H1 (cell line): ENCODE results near the gene OR51S1. TPM values are rescaled to one million over a fixed set of nuclear protein-coding genes. Genes with fewer than 3 reads are reported as not detected.

ENCODE experiments used
- CTBP2 ChIP-seq: IDR thresholded peaks from 2 replicates; pipeline ENCODE4 v1.7.0; 2011; ENCODE audit warnings: borderline replicate concordance, mild to moderate bottlenecking, moderate library complexity, mixed read lengths, low read length; ENCODE audit not compliant: insufficient read depth, insufficient read length
- MAFK ChIP-seq: IDR thresholded peaks from 2 replicates; pipeline ENCODE4 v1.6.1; 2012; ENCODE audit warnings: low read depth, mild to moderate bottlenecking, improper control_type of control experiment, low read length
- TEAD4 ChIP-seq: IDR thresholded peaks from 2 replicates; pipeline ENCODE4 v1.6.1; 2012; ENCODE audit warnings: low read depth, low read length, inconsistent platforms, mixed read lengths
- polyA plus RNA-seq, 7 experiments: library from polyadenylated mRNA; depleted of rRNA in 3 of 7; stranded (reverse) in 5 of 7; unstranded in 2 of 7; fragments of >200 nt in 5 of 7; fragments of 200-250 nt in 2 of 7; gene quantifications; 1 replicate in 5 of 7; 2 replicates in 1 of 7; 4 replicates in 1 of 7; pipeline versions ENCODE4 v1.2.1 to v1.2.3, GENCODE V29; 2011 to 2013; ENCODE audit warnings: missing spikeins in 2 of 7, mixed read lengths in 2 of 7
- total RNA-seq: library from RNA; stranded (reverse); fragmentation: NEBNext Ultra II Directional; extraction: Animal tissue kit (Norgen Biotek cat#: 25700); gene quantifications from 2 replicates; pipeline ENCODE4 v1.2.1, GENCODE V29; 2021
- TF ChIP-seq, protein P1 (sequence below), 3 experiments: IDR thresholded peaks; 1 replicate in 2 of 3; 2 replicates in 1 of 3; pipeline versions ENCODE4 v1.5.1 to v1.6.1; 2011; ENCODE audit warnings: low read length in 3 of 3, mild to moderate bottlenecking in 3 of 3, inconsistent platforms in 2 of 3, low read depth in 1 of 3, moderate library complexity in 1 of 3; ENCODE audit not compliant: insufficient read depth in 1 of 3; ENCODE audit errors: control extremely low read depth in 1 of 3
- TF ChIP-seq, protein P2 (sequence below): IDR thresholded peaks from 2 replicates; pipeline ENCODE4 v1.6.1; 2012; ENCODE audit warnings: inconsistent platforms

OR51S1 gene
- total and polyA plus RNA-seq, 2 of the 8 experiments (the other 6 are each of a cell fraction or from before 2014, with no cell fraction given), result not detected

DNA sequence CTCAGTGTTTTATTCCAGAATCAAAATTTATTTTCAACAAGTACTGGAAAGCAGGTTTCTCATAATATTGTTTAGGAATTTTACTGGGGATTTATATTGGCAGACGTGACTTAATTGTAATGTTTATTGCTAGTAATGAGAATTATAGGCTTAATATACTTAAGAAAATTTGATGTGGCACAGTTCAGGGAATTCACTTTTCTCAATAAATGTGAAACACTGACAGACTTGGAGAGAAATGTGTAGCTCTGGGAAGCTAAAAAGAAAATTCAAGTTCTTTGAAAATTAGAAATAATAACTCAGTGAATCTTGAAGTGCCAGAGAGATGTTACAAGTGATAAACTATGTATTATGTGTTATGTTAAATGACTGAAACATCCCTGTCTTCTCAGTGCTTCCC lies 28.0 kb downstream of the OR51S1 start, which contains the start of gene OR51F2 (continued):
- TF ChIP-seq, protein P1, sequence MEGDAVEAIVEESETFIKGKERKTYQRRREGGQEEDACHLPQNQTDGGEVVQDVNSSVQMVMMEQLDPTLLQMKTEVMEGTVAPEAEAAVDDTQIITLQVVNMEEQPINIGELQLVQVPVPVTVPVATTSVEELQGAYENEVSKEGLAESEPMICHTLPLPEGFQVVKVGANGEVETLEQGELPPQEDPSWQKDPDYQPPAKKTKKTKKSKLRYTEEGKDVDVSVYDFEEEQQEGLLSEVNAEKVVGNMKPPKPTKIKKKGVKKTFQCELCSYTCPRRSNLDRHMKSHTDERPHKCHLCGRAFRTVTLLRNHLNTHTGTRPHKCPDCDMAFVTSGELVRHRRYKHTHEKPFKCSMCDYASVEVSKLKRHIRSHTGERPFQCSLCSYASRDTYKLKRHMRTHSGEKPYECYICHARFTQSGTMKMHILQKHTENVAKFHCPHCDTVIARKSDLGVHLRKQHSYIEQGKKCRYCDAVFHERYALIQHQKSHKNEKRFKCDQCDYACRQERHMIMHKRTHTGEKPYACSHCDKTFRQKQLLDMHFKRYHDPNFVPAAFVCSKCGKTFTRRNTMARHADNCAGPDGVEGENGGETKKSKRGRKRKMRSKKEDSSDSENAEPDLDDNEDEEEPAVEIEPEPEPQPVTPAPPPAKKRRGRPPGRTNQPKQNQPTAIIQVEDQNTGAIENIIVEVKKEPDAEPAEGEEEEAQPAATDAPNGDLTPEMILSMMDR (IDR thresholded peaks at IDR 0.05; ENCODE audit: control extremely low read depth in 1 of 3, insufficient read depth in 1 of 3, low read depth in 1 of 3, low read length in 3 of 3), result no peak
- TF ChIP-seq CTBP2 (no peak), TEAD4 (no peak), MAFK (no peak)
- TF ChIP-seq, protein P2, sequence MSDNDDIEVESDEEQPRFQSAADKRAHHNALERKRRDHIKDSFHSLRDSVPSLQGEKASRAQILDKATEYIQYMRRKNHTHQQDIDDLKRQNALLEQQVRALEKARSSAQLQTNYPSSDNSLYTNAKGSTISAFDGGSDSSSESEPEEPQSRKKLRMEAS, result no peak
